Measurements from ENCODE around the gene OR5V1.
"Not testable (repeated sequence)": the region's sequence is repeated elsewhere in the genome, so short reads cannot be mapped to it uniquely, and the experiment has no call there.

The OR5V1 gene

DNA sequence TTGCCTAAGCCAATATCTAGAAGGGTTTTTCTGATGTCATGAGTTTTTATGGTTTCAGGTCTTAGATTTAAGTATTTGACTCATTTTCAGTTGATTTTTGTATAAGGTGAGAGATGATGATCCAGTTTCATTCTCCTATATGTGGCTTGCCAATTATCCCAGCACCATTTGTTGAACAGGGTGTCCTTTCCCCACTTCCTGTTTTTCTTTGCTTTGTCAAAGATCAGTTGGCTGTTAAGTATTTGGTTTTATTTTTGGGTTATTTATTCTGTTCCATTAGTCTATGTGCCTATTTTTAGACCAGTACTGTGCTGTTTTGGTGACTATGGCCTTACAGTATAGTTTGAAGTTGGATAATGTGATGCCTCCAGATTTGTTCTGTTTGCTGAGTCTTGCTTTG, 45.3 kb downstream of the OR5V1 start:
- H3K4me3 Mint-ChIP-seq; ATAC-seq (replicated peaks); H3K4me1 Mint-ChIP-seq; H3K36me3 Mint-ChIP-seq; DNase-seq; H3K9me3 Mint-ChIP-seq; H3K27ac Mint-ChIP-seq: not testable (repeated sequence)
- H3K27me3 Mint-ChIP-seq = peaks cover 9 to 12% of the 10 kb centered on the region in 2 donors

- Mint-ChIP-seq H3K36me3 (no peaks in the 10 kb centered on the region), H3K9me3 (no peaks in the 10 kb centered on the region), H3K27me3 (peaks cover 9 to 11% of the 10 kb centered on the region in 2 donors), H3K4me1 (no peaks in the 10 kb centered on the region), H3K27ac (no peak overlapping the region), H3K4me3 (no peak overlapping the region)
- no peak for ATAC-seq (replicated peaks)
- DNase-seq = no peak
These were observed 48.7 kb downstream of the OR5V1 start for GRCh38 chr6:29319931-29320330.
